LHCN-M2 (cell line): ENCODE results near the gene ARHGAP26. TPM values are rescaled to one million over a fixed set of nuclear protein-coding genes. Genes with fewer than 3 reads are reported as not detected.
"Not testable (repeated sequence)": the region's sequence is repeated elsewhere in the genome, so short reads cannot be mapped to it uniquely, and the experiment has no call there.

Source experiments
- DNase-seq: peaks from one replicate; pipeline ENCODE4 v3.0.0-alpha.2; 2012; ENCODE audit warnings: low read depth
- total RNA-seq: library from RNA; depleted of rRNA; stranded (reverse); fragments of >200 nt; gene quantifications from 2 replicates; pipeline ENCODE4 v1.2.3, GENCODE V29; 2014

ARHGAP26 gene
- total RNA-seq, 1 experiment from 2014 or later = 1.0 TPM

DNA sequence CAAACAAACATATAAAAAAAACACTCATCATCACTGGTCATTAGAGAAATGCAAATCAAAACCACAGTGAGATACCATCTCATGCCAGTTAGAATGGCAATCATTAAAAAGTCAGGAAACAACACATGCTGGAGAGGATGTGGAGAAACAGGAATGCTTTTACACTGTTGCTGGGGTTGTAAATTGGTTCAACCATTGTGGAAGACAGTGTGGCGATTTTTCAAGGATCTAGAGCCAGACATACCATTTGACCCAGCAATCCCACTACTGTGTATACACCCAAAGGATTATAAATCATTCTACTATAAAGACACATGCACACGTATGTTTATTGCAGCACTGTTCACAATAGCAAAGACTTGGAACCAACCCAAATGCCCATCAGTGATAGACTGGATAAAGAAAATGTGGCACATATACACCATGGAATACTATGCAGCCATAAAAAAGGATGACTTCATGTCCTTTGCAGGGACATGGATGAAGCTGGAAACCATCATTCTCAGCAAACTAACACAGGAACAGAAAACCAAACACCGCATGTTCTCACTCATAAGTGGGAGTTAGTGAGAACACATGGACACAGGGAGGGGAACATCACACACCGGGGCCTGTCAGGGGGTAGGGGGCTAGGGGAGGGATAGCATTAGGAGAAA, 433.3 kb downstream of the ARHGAP26 start:
- DNase-seq = not testable (repeated sequence)

DNA sequence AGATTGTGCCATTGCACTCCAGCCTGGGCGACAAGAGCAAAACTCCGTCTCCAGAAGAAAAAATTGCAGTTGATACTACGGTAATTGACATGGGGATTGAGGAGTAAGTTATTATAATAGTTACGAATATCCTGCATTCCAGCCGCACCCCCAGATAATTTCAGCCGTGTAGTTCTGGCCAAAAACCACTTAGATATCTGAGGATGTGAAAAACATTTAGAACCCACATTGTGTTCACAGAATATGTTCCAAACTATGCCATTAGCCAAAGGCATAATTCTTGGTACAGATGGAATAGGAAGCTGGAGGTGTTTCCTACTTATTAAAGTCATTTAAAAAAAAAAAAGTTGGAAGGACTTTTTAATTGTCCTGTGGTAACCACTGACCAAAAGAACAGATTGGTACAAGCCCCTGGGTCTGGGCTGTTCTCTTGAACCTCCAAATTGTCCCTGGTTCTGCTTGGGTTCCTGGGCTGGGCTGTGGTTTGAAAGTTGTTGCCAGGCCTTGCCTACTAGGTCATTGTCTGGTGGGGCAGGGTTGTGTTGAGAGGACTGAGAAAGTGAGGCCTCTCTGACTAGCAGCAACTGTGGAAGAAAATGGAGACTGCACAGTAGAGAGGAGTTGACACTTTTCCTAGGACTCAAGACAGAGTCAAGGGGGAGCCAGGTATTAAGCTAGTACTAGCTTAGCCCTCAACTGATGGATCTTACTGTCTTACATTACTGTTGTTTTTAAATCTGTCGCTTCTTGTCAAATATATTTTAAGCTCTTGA, 434.5 kb downstream of the ARHGAP26 start:
- peak; percentile 44 for DNase-seq

DNA sequence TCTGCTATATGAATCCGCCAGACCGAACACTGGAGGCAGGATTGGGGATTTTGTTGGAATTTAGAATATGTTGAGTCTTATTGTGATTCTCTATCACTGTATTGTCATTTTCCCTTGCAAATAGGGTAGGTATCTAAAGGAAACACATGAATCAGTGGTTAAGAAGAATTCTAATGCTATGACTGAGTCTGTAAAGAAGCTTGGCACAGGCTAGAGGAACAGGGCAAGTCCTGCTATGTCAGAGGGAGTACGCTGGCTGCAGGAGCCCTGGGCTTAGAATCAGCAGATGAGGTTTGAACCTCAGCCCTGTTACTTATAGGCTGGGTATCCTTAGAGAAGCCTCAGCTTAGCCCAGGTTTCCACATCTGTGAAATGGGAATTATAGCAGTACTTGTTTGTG, 435.2 kb downstream of the ARHGAP26 start:
- peak; percentile 93 for DNase-seq

GRCh38 chr5:143205883-143206195, 435.7 kb downstream of the ARHGAP26 start:
- no peak for DNase-seq

DNA sequence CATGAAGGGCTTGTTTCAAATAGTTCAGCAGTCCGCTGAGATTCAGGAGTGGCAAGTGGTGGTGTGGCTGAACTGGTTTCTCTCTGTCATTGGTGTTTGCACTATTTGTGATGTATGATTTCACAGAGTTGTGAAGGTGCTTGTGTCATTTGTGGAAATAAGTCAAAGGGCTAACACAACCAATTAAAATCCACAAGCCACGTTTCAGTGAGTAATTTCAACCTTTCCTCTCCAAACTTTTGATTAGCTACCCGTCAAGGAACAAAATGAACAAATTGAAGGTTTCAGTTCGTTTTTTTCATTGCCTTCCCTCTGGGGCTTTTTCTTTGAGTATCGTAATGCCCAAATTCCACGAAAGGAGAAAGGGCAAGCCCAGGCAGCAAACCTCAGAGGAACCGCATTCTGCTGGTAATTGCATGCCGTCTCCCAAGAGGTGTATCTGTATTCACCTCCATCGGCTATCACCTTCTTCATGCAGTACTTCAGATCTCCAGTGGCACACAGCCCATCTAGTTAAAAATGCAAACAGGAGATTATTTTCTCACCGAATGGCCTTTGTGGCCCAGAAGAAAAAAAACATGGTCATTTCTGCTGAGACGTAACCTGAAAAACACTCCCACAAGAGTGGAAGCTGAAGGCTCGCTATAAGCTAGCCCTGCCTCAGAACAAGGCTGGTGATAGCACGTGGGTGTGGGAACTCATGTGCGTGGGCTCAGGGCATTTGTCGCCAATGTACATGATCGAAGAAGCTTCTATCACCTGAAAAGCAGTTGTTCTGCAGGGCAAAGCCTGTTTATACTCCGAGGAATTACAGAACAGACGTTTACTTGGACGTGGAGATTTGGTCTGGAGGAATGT, 436.2 kb downstream of the ARHGAP26 start:
- DNase-seq = no peak

DNA sequence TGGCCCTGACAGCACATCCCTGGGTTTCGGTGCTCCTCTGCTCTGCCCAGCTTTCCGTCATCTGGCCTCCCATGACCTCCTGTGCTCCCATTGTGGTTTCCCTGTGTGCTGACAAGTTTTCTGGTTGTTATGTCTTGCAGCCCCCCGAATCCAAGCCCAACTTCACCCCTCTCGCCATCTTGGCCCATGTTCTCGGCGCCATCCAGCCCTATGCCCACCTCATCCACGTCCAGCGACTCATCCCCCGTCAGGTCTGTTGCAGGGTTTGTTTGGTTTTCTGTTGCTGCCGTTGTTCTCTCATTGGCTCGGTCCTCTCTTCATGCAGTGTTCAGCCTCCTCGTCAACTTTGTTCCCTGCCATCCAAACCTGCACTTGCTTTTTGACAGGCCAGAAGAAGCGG, 436.9 kb downstream of the ARHGAP26 start:
- DNase-seq = no peak

- DNase-seq = no peak
These were observed 437.6 kb downstream of the ARHGAP26 start for GRCh38 chr5:143207563-143208364.

GRCh38 chr5:143208365-143208641, 438.1 kb downstream of the ARHGAP26 start:
- no peak for DNase-seq

GRCh38 chr5:143208781-143209510, 438.8 kb downstream of the ARHGAP26 start:
- no peak for DNase-seq

- no peak for DNase-seq
These were observed 439.8 kb downstream of the ARHGAP26 start for GRCh38 chr5:143209881-143210395.

DNA sequence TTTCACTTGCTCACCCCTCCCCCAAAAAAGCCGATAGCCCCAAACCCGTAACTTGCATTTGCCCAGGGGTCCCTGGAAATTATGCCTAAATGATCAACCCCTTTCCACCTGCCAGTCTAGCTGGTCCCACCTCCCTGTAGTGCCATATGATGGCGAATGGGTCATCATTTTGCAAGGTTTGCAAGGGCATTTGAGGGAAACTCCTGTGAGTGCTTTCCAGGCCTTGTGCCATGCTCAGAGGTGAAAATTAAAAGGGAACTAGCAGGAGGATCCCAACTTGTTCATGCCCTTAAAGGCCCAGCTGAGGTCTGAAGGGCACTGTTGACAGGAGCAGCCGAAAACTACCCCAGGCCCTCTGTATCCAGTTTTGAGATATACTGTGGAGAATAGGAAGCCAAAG, 440.4 kb downstream of the ARHGAP26 start:
- no peak for DNase-seq

DNA sequence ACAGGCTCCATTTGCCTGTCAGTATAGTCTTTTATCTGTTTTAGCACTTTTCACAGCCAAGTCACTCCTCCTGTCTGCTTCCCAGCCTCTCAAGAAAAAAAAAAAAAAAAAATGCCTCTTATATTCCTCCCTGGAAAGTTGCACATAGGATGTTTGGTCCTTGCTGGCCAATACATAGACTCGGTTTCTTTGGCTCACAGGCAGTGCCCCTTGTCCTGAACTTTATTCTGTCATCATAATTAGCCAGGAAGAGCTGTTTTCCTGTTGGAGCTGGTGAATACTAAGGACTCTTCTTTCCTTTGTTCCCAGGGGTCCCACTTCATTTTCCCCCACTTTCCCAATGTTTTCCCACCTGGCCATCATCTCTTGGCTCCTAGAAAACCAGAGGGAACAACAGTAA, 442.1 kb downstream of the ARHGAP26 start:
- DNase-seq = no peak

- DNase-seq = no peak
These were observed 443.2 kb downstream of the ARHGAP26 start for GRCh38 chr5:143213231-143213850.

- no peak for DNase-seq
These were observed 443.7 kb downstream of the ARHGAP26 start for GRCh38 chr5:143213851-143214363.

- DNase-seq = no peak
These were observed 444.3 kb downstream of the ARHGAP26 start for GRCh38 chr5:143214458-143214857.

GRCh38 chr5:143214890-143215289, 444.7 kb downstream of the ARHGAP26 start:
- no peak for DNase-seq

DNA sequence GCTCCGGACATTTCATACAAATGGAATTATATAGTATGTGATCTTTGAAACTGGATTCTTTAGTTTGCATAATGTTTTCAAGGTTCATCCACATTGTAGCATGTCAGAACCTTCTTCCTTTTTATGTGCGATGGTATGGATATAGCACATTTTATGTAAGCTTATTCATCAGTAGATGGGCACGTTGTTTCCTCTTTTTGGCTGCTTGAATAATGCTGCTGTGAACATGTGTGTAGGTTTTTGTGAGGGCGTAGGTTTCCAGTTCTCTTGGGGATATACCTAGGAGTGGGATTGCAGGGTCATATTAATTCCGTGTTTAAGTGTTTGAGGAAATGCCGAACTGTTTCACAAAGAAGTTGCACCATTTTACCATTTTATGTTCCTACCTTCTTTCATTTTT, 445.5 kb downstream of the ARHGAP26 start:
- DNase-seq = no peak

DNA sequence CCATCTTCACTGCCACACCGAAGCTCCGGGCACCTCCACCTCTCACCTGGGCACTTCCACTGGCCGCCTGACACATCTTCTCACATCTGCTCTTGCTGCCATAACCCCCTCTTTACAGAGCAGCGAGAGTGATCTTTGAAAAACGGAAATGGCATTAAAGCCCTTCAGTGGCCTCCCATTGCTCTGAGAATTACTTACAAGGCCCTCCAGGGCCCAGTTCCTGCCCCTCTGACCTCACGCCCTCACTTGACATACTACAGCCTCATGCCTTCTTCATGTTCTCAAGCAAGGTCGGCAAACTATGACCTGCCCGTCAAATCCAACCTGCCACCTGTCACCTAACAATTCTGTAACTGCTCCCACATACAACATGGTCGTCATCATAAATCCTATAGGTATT, 446.0 kb downstream of the ARHGAP26 start:
- DNase-seq = no peak

DNA sequence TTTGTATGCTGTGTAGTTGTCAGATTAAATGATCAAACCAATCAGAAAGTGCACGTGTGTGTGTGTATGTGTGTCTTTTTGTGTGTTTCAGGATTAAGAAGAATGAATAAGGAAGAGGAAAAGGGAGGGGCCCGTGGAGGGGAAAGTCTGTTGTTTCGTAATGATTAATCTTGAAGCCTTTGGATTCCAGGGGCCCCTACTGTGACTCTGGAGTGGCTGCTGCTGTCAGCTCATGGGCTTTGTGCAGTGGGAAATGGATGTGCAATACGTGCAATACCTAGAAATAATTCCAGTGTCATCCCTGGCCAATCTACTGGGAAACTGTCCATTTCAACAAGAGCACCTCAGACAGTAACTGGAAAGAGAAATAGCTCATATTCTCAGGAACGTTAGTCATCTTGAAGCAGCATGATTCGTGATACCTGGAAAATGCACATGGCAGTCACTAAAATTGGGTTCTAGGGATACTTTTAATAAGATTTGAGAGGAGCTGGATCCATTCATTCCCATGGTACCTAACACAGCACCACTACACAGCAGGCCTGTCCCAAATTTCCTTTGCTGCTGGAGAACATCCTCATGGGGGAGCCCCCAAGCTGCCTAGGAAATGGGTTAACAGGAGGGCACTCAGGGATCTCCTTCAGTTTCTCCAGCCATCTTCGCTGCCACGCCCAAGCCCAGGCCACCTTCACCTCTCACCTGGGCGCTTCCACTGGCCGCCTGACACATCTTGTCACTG, 447.1 kb downstream of the ARHGAP26 start:
- no peak for DNase-seq

GRCh38 chr5:143217804-143218160, 447.6 kb downstream of the ARHGAP26 start:
- DNase-seq = no peak
